IPS DF 4.7 (cell line): ENCODE measurements around the gene CCDC70.

Experiments
- DNase-seq: peaks from one replicate; pipeline ENCODE4 v3.0.0-alpha.2; 2013; ENCODE audit warnings: low spot score; ENCODE audit errors: extremely low read depth

CCDC70 gene

GRCh38 chr13:51828730-51829567 lies 32.8 kb upstream of the CCDC70 start:
- DNase-seq, result no peak

GRCh38 chr13:51829568-51829899 lies 32.2 kb upstream of the CCDC70 start:
- DNase-seq, result no peak

DNA sequence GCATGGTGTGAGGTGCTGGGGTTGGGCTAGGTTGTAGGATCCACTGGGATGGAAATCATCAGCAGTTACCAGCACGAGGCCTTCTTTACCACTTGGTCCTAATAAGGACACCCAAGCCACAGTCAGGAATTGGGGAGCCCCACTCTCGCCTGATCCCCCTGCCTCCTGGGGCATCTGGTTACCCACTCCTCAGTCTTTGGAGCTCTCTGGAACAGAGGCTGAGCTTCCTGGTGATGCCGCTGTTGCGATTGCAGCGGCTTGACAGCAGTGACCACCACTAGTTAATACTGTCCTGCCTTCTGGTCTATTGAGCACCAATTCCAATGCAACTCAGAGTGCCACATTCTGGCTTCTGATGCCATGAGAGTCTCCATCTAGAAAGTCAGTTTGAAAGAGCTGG lies 30.2 kb upstream of the CCDC70 start:
- no peak for DNase-seq

GRCh38 chr13:51832471-51833152 lies 29.2 kb upstream of the CCDC70 start:
- DNase-seq, result no peak

GRCh38 chr13:51833980-51834379 lies 27.8 kb upstream of the CCDC70 start:
- no peak for DNase-seq

DNA sequence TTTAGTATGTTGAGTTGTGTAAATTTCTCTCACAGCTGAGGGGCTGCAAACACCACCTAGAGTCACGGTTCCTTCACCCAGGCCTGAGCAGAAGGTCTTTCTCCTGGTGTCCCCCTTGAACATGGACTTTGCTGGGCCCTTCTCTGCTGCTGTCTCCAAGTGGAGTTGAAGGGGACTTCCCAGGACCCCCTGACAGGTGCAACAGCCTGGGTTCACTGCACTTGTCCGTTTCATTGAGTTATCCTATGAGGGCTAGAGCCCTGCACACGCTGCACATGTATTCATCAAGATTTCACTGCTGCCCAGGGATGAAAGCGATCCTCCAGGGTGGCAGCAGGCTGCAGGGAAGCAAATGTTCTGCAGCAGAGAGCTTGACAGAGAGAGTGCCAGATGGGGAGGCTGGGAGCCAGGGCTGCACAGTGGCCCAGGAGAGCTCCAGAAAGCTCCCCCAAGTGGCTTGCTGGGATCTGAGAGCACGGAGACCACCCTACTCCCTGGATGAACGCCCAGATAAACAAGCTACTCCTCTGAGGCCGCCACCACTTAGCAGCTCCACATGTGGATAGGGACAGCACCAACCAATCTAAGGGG lies 27.1 kb upstream of the CCDC70 start:
- DNase-seq, result no peak

GRCh38 chr13:51837016-51837415 lies 24.8 kb upstream of the CCDC70 start:
- no peak for DNase-seq

GRCh38 chr13:51838240-51838846 lies 23.4 kb upstream of the CCDC70 start:
- DNase-seq, result no peak

- DNase-seq, result no peak
These were observed 21.8 kb upstream of the CCDC70 start for GRCh38 chr13:51839711-51840540.

DNA sequence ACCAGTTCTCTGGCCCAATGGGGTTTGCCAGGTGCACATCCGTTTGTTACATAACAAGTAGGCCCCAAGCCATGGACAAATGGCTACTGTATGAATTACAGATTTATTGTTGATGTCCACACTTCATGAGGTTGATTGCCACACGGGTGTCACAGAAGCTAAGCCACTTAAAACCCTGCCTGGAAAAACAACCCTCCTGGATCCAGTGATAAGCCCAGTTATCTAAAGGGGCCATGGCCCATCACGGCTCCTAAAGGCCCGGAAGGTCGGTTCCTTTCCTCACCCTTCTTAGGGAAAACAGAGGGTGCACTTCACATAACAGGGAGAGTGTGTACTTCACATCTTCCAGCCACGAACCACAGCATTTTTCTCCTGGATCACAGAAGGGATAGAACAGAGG lies 20.9 kb upstream of the CCDC70 start:
- DNase-seq, result no peak

- DNase-seq, result no peak
These were observed 20.0 kb upstream of the CCDC70 start for GRCh38 chr13:51841732-51842131.

DNA sequence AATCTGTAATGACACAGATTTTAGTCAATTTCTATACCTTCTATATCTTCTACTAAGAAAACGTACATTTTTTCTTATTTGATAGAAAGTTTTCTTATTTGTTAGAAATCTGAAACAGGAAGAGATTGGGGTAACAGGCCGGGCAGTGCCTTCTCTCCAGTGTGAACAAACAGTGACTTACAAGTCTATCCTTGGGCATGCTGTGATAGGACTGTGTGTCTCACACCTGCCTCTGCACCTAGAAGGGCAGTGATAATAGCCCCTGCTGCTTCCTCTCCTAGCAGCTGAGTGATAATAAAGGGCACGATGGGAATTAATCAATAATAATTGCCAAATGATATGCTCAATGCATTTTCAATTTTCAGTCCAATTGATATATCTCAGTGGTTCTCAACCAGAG lies 18.2 kb upstream of the CCDC70 start:
- no peak for DNase-seq

GRCh38 chr13:51844862-51845573 lies 16.8 kb upstream of the CCDC70 start, which contains the start of gene TMEM272:
TSS of gene TMEM272 (minus strand) at chr13:51845177. CDS start at chr13:51838530, 6,647 bp downstream.
- DNase-seq, result peak; percentile 25

GRCh38 chr13:51845574-51846318 lies 16.0 kb upstream of the CCDC70 start:
- DNase-seq, result no peak

- DNase-seq, result no peak
These were observed 15.0 kb upstream of the CCDC70 start for GRCh38 chr13:51846756-51847155.

DNA sequence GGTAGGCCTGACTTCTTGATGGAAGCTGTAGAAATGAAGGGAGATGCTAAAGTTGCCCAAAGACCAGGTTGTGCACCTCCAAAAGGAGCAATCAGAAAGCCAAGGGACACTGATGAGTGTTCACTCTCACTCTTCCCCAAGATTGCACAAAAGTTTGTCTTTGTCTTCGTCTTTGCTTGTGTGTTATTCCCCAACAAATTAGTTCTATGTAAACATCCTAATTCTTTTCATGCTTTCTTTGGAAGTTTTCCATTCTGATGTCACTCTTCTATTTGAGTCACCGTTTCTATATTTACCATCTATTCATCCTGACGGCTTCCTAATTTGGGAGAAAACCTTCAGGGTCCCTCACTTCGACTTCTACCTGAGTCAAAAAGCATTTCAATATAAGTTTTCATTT lies 13.1 kb upstream of the CCDC70 start:
- DNase-seq, result no peak

GRCh38 chr13:51849145-51850101 lies 12.3 kb upstream of the CCDC70 start:
- peak; percentile 89 for DNase-seq

GRCh38 chr13:51856027-51856736 lies 5.6 kb upstream of the CCDC70 start:
- no peak for DNase-seq
